ENCODE data around the gene HDAC4.

HDAC4 gene

GRCh38 chr2:239401881-239402233, 1.0 kb upstream of the HDAC4 start:
- Histone ChIP-seq H3K27me3 (ENCODE audit: insufficient read depth, low read length) (no peaks in the 10 kb centered on the region), H2AK5ac (ENCODE audit: low read length) (peak overlapping the region; percentile 11), H3K27ac (ENCODE audit: low read depth, low read length) (peak overlapping the region; percentile 15), H2BK5ac (ENCODE audit: low read depth, low read length, poor library complexity) (peak overlapping the region; percentile 41), H3K4me1 (ENCODE audit: control insufficient read depth in 1 of 2, insufficient read depth in 2 of 2, low read length in 2 of 2) (peaks cover 2% of the 10 kb centered on the region in 2 experiments), H3K23ac (ENCODE audit: low read length) (no peak overlapping the region), H4K8ac (ENCODE audit: low read depth, low read length) (peak overlapping the region; percentile 100), H3K9me3 (ENCODE audit: insufficient read depth, low read depth, low read length) (no peaks in the 10 kb centered on the region), H3K4me3 (ENCODE audit: low read depth, low read length) (peak overlapping the region; percentile 99), H3K9ac (ENCODE audit: low read length) (peak overlapping the region; percentile 74), H2BK12ac (ENCODE audit: low read length) (no peak overlapping the region), H3K14ac (ENCODE audit: low read length) (peak overlapping the region; percentile 40), H3K36me3 (ENCODE audit: control insufficient read depth in 1 of 2, insufficient read depth in 2 of 2, low read length in 2 of 2) (no peaks in the 10 kb centered on the region), H3K18ac (ENCODE audit: low read length) (peak overlapping the region; percentile 36), H3K79me2 (ENCODE audit: control insufficient read depth, insufficient read depth, low read length, poor library complexity) (peaks cover 9% of the 10 kb centered on the region), H3K4me2 (ENCODE audit: low read length) (peak overlapping the region; percentile 83), H3K4ac (ENCODE audit: low read depth, low read length) (peak overlapping the region; percentile 1), H4K91ac (ENCODE audit: low read depth, low read length) (peak overlapping the region; percentile 60), H2AFZ (ENCODE audit: insufficient read depth, low read length, poor library complexity) (peak overlapping the region; percentile 81), H4K12ac (ENCODE audit: low read depth, low read length) (peak overlapping the region; percentile 68), H3K79me1 (ENCODE audit: low read length) (peaks cover 8% of the 10 kb centered on the region), H2BK120ac (ENCODE audit: insufficient read depth, low read length, poor library complexity) (peak overlapping the region; percentile 57)
- whole genome bisulfite sequencing (ENCODE audit: extremely low coverage, insufficient coverage, insufficient read length), result no CpG with 5 or more reads among the region's 33 CpGs
- peak; percentile 12 to 46 for DNase-seq

GRCh38 chr2:239401067-239401880, 454 bp upstream of the HDAC4 start:
- Histone ChIP-seq H3K4me1 (ENCODE audit: control insufficient read depth in 1 of 2, insufficient read depth in 2 of 2, low read length in 2 of 2) (peaks cover 2% of the 10 kb centered on the region in 2 experiments), H3K18ac (ENCODE audit: low read length) (peak overlapping the region; percentile 99), H3K23ac (ENCODE audit: low read length) (no peak overlapping the region), H3K9ac (ENCODE audit: low read length) (peak overlapping the region; percentile 100), H3K79me1 (ENCODE audit: low read length) (peaks cover 8% of the 10 kb centered on the region), H4K12ac (ENCODE audit: low read depth, low read length) (peak overlapping the region; percentile 98), H2AFZ (ENCODE audit: insufficient read depth, low read length, poor library complexity) (peak overlapping the region; percentile 98), H4K8ac (ENCODE audit: low read depth, low read length) (peak overlapping the region; percentile 100), H2AK5ac (ENCODE audit: low read length) (peak overlapping the region; percentile 11), H3K9me3 (ENCODE audit: insufficient read depth, low read depth, low read length) (no peaks in the 10 kb centered on the region), H3K4me2 (ENCODE audit: low read length) (peak overlapping the region; percentile 83), H4K91ac (ENCODE audit: low read depth, low read length) (peak overlapping the region; percentile 97), H3K79me2 (ENCODE audit: control insufficient read depth, insufficient read depth, low read length, poor library complexity) (peaks cover 9% of the 10 kb centered on the region), H3K36me3 (ENCODE audit: control insufficient read depth in 1 of 2, insufficient read depth in 2 of 2, low read length in 2 of 2) (no peaks in the 10 kb centered on the region), H3K4me3 (ENCODE audit: low read depth, low read length) (peak overlapping the region; percentile 99), H3K27ac (ENCODE audit: low read depth, low read length) (peak overlapping the region; percentile 91), H2BK12ac (ENCODE audit: low read length) (no peak overlapping the region), H3K4ac (ENCODE audit: low read depth, low read length) (peak overlapping the region; percentile 91), H3K27me3 (ENCODE audit: insufficient read depth, low read length) (no peaks in the 10 kb centered on the region), H2BK120ac (ENCODE audit: insufficient read depth, low read length, poor library complexity) (peak overlapping the region; percentile 98), H2BK5ac (ENCODE audit: low read depth, low read length, poor library complexity) (peak overlapping the region; percentile 99), H3K14ac (ENCODE audit: low read length) (peak overlapping the region; percentile 100)
- WGBS (ENCODE audit: extremely low coverage, insufficient coverage, insufficient read length), result no CpG with 5 or more reads among the region's 90 CpGs
- peak; percentile 99 to 100 for DNase-seq

GRCh38 chr2:239399921-239400595, 762 bp downstream of the HDAC4 start:
- peaks cover 2% of the 10 kb centered on the region in 2 experiments for H3K4me1 ChIP-seq (ENCODE audit: control insufficient read depth in 1 of 2, insufficient read depth in 2 of 2, low read length in 2 of 2)
- H4K12ac ChIP-seq (ENCODE audit: low read depth, low read length), result no peak overlapping the region
- no peak overlapping the region for H2BK12ac ChIP-seq (ENCODE audit: low read length)
- H3K27ac ChIP-seq (ENCODE audit: low read depth, low read length), result no peak overlapping the region
- no peak overlapping the region for H2AK5ac ChIP-seq (ENCODE audit: low read length)
- DNase-seq, result peak in 1 of 2 donors; percentile 19
- H2BK5ac ChIP-seq (ENCODE audit: low read depth, low read length, poor library complexity), result no peak overlapping the region
- no peak overlapping the region for H3K18ac ChIP-seq (ENCODE audit: low read length)
- H3K14ac ChIP-seq (ENCODE audit: low read length), result no peak overlapping the region
- peak overlapping the region; percentile 70 for H3K4me3 ChIP-seq (ENCODE audit: low read depth, low read length)
- no peaks in the 10 kb centered on the region for H3K27me3 ChIP-seq (ENCODE audit: insufficient read depth, low read length)
- no peak overlapping the region for H2AFZ ChIP-seq (ENCODE audit: insufficient read depth, low read length, poor library complexity)
- no CpG with 5 or more reads among the region's 87 CpGs for WGBS (ENCODE audit: extremely low coverage, insufficient coverage, insufficient read length)
- peaks cover 8% of the 10 kb centered on the region for H3K79me1 ChIP-seq (ENCODE audit: low read length)
- no peaks in the 10 kb centered on the region for H3K9me3 ChIP-seq (ENCODE audit: insufficient read depth, low read depth, low read length)
- H4K8ac ChIP-seq (ENCODE audit: low read depth, low read length), result no peak overlapping the region
- H3K23ac ChIP-seq (ENCODE audit: low read length), result no peak overlapping the region
- no peak overlapping the region for H3K9ac ChIP-seq (ENCODE audit: low read length)
- peaks cover 9% of the 10 kb centered on the region for H3K79me2 ChIP-seq (ENCODE audit: control insufficient read depth, insufficient read depth, low read length, poor library complexity)
- no peak overlapping the region for H4K91ac ChIP-seq (ENCODE audit: low read depth, low read length)
- H3K36me3 ChIP-seq (ENCODE audit: control insufficient read depth in 1 of 2, insufficient read depth in 2 of 2, low read length in 2 of 2), result no peaks in the 10 kb centered on the region
- no peak overlapping the region for H3K4ac ChIP-seq (ENCODE audit: low read depth, low read length)
- peak overlapping the region; percentile 89 for H3K4me2 ChIP-seq (ENCODE audit: low read length)
- H2BK120ac ChIP-seq (ENCODE audit: insufficient read depth, low read length, poor library complexity), result no peak overlapping the region

GRCh38 chr2:239399433-239399920, 1.3 kb downstream of the HDAC4 start:
- Histone ChIP-seq H3K9ac (ENCODE audit: low read length) (no peak overlapping the region), H3K4me1 (ENCODE audit: control insufficient read depth in 1 of 2, insufficient read depth in 2 of 2, low read length in 2 of 2) (peaks cover 2% of the 10 kb centered on the region in 2 experiments), H2BK12ac (ENCODE audit: low read length) (no peak overlapping the region), H3K9me3 (ENCODE audit: insufficient read depth, low read depth, low read length) (no peaks in the 10 kb centered on the region), H2AK5ac (ENCODE audit: low read length) (no peak overlapping the region), H2BK120ac (ENCODE audit: insufficient read depth, low read length, poor library complexity) (no peak overlapping the region), H4K91ac (ENCODE audit: low read depth, low read length) (no peak overlapping the region), H2BK5ac (ENCODE audit: low read depth, low read length, poor library complexity) (no peak overlapping the region), H3K36me3 (ENCODE audit: control insufficient read depth in 1 of 2, insufficient read depth in 2 of 2, low read length in 2 of 2) (no peaks in the 10 kb centered on the region), H3K4ac (ENCODE audit: low read depth, low read length) (no peak overlapping the region), H3K79me2 (ENCODE audit: control insufficient read depth, insufficient read depth, low read length, poor library complexity) (peaks cover 9% of the 10 kb centered on the region), H3K4me2 (ENCODE audit: low read length) (peak overlapping the region; percentile 89), H2AFZ (ENCODE audit: insufficient read depth, low read length, poor library complexity) (no peak overlapping the region), H3K18ac (ENCODE audit: low read length) (no peak overlapping the region), H3K27me3 (ENCODE audit: insufficient read depth, low read length) (no peaks in the 10 kb centered on the region), H4K12ac (ENCODE audit: low read depth, low read length) (no peak overlapping the region), H3K4me3 (ENCODE audit: low read depth, low read length) (no peak overlapping the region), H3K27ac (ENCODE audit: low read depth, low read length) (no peak overlapping the region), H3K14ac (ENCODE audit: low read length) (no peak overlapping the region), H3K23ac (ENCODE audit: low read length) (no peak overlapping the region), H3K79me1 (ENCODE audit: low read length) (peaks cover 8% of the 10 kb centered on the region), H4K8ac (ENCODE audit: low read depth, low read length) (no peak overlapping the region)
- DNase-seq, result no peak
- no CpG with 5 or more reads among the region's 8 CpGs for WGBS (ENCODE audit: extremely low coverage, insufficient coverage, insufficient read length)
